Stimulated activated CD8-positive, alpha-beta memory T cell treated with anti-CD3 and anti-CD28 coated beads, Interleukin-12 subunit alpha, Interleukin-12 subunit beta, amount 100 ng/mL, for 24 hours (primary cell): Measurements from ENCODE around the gene DVL1.

ENCODE experiments used
- DNase-seq: peaks from one replicate; pipeline ENCODE4 v3.0.0-alpha.2; 2020; ENCODE audit errors: extremely low read depth

The DVL1 gene

DNA sequence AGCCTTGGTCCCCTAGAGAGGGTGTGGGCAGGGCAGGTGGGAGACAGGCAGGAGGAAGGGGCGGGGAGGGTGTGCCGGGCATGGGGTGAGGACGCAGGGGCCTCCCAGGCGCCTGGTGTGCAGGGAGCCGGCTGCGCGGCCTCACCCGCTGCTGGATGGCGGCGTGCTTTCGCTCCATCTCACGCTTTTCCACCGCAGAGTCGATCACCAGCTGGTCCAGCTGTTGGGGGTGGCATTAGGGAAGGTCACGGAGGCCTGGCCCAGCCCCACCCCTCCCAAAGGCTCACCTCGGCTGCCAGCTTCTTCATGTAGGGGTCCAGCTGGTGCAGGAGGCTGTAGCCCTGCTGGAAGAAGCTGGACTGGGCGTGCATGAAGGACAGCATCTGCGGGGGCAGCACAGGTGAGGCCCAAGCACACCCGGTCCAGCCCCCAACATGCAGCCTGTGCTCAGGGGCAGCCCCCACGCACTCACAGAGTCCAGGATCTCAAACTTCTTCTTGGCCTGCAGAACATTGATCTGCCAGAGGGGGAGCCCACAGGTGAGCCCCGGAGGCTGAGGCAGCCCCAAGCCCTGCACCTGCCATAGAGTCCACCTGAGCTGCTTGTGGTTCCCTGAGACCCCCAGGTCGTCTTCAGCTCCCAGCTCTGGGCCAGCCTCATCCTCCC lies 49.4 kb downstream of the DVL1 start:
- no peak for DNase-seq

DNA sequence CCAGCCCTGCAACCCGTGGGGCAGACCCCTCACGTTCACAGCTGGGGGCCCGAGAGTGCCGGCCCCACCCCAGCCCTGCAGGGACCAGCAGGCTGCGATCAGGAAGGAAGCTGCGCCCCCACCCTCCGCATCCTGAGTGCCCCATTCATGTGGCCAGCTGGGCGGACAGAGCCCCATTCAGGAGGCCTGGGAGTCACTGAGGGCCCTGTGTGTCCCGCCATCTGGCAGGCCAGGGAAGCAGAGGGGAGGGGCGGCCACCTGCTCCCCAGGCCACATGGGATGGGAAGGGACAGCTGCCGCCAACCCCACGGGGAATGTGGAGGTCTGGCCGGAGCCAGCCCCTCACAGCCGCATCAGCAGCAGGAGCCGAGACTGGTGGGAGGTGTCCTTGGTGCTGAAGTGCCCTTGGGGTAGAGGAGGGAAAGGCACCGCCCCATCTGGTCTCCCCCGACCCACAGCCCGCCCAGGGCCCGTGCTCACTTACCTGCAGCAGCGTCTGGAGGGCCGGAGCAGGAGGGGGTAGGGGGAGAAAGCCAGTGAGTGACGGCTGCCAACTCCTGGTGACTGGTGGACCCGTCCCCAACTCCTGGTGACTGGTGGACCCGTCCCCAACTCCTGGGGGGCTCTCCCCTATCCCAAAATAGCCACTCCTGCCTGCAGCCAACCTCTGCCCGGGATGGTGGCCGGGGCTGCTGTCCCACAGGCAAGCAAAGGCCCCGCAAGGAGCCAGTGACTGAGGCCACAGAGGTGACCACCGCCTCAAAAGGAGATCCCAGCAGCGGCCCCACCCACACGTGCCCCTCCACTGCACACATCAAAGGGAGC lies 50.1 kb downstream of the DVL1 start:
- DNase-seq = no peak

DNA sequence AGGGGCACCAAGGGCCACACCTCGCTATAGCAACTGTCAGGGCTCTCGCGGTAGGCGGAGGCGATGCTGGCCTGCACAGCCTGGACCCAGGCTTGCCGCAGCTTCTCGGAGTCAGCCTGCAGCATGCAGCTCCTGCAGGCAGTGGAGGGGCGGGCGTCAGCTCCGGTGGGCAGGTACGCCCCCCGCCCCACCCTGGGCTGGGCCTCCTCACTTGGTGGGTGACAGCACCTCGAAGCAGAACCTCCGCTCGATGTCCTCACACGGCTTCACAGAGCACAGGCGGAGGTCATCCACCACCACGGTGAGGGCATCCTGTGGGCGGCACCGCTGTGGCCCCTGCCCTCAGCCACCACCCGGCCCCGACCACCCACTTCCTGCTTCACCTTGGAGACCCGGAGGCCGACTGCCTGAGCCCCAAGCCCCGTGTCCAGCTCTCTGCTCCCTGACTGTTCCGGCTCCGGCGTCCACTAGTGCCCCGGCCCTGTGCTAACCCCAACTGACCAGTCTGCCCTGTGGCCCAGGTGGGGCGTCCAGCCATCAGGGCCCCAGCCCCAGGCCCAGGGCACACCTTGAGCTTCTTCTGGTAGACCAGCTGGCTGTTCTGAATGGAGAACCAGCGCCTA lies 51.3 kb downstream of the DVL1 start:
- no peak for DNase-seq

- DNase-seq = no peak
Observed at GRCh38 chr1:1296070-1297061, 52.9 kb downstream of the DVL1 start.

DNA sequence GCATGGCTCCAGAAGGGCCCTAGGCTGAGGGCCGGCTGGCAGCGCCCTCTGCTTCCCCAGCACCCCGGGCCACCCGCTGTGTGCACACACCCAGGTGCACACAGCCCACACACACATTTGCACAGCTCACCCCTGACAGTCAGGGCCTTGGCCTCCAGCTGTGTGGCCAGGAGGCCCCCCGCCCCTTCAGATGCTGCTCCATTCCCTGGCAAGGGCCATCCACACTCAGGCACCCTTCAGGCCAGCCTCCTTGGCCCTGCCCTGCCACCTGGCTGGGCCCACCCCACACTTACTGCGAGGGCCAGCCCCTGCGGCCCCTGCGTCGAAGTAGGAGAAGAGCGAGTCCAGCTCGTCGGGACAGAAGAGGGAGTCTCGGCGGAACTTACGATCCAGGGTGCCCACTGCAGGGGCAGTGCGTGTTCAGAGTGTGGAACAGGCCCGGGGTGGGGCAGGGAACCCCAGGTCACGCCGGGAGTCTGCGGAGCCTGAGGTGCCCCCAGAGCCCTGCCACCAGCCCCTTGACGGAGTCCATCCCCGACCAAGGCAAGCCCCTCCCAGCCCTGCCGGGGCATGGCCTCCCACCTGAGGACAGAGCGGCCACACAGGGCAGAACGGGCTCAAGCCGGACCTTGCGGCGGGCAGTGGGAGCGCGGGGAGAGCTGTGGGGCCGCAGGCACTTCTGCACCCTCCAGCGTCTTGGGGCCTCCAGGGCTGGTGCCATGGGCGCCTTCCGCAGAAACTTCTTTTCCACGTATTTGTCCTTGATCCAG lies 53.9 kb downstream of the DVL1 start:
- DNase-seq = no peak

DNA sequence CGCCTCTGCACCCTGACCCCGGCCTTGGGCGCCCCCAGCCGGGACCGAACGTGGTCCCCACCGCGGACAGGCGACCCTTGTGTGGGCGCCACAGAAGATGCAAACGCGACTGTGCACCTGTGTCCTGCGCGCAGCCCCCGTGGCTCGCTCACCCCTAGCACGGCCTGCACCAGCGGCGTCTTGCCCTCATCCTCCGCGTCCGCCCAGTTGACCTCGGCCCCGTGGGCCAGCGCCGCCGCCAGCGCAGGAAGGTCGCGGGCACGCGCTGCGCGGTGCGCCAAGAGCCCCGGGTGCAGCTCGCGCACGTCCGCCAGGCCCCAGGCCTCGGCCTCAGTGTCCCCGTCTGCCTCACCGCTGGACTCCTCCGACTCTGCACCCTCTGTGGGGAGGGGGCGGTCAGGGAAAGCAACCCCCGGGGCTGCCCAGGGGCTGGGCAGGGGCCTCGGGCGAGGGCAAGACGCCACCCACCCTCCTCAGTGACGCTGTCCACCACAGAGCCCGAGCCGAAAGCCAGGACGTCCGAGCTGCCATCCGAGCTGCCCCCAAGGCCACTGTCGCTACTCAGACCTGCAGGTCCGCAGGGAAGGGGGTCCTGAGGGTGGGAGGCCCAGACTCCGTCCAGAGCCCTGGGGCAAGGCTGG lies 54.8 kb downstream of the DVL1 start:
- no peak for DNase-seq

DNA sequence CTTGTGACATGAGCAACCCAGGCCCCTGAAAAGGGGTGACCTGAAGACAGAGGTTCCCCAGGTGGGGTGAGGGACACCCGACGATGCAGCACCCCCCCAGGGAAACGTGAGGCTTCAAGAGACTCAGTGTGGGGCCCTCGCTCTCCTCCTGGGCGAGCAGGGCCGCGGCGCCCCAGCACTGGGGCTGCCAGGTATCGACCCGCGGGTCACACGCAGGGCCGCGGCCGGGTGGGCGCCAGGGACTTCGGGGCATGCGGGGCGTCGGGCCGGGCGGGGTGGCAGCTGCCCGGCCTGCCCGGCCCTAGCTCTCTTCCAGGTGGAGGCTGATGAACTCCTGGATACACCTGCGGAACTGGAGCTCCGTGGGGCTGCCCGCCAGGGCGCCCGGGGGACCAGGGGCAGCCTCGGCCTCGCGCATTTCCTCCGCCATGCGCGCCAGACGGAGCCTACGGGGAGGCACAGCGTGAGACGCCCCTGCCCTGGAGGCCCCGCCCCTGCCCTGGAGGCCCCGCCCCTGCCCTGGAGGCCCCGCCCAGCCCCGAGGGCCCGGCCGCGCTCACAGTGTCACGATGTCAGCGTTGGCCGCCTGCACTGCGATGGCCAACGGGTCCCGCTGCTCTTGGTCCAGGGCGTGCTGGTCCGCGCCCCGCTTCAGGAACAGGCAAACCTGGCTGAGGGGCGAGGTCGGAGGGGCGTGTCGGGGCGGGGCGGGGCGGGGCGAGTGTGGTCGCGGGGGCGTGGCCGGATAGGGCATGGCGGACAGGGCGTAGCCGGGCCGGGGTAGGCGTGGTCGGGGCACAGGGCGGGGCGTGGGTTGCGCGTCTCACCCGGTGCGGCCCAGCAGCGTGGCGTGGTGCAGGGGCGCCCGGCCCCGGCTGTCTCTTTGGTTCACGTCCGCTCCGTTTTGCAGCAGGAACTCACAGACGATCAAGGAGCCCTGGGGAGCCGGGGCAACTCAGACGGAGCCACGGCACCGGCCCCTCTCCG lies 55.7 kb downstream of the DVL1 start:
- DNase-seq = no peak

DNA sequence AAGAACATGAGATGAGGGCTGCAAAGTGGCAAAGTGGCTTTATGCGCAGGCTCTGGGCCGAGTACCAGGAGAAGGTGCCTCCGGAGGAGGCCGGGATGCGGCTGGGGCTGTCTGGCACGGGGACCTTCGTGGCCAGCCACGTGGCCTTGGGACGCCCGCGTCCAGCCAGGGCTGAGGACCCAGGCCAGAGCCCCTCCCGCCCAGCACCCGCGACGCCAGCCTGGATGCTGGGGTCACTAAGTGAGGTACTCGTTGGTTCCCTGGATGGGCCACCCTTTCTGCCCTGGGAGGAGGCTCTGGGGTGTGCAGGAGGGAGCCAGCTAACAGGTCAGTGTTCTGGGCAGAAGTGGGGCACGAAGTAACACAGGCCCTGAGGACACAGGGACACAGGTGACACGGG lies 56.4 kb downstream of the DVL1 start:
- DNase-seq = no peak

GRCh38 chr1:1292442-1292779 lies 56.8 kb downstream of the DVL1 start:
- DNase-seq = no peak

DNA sequence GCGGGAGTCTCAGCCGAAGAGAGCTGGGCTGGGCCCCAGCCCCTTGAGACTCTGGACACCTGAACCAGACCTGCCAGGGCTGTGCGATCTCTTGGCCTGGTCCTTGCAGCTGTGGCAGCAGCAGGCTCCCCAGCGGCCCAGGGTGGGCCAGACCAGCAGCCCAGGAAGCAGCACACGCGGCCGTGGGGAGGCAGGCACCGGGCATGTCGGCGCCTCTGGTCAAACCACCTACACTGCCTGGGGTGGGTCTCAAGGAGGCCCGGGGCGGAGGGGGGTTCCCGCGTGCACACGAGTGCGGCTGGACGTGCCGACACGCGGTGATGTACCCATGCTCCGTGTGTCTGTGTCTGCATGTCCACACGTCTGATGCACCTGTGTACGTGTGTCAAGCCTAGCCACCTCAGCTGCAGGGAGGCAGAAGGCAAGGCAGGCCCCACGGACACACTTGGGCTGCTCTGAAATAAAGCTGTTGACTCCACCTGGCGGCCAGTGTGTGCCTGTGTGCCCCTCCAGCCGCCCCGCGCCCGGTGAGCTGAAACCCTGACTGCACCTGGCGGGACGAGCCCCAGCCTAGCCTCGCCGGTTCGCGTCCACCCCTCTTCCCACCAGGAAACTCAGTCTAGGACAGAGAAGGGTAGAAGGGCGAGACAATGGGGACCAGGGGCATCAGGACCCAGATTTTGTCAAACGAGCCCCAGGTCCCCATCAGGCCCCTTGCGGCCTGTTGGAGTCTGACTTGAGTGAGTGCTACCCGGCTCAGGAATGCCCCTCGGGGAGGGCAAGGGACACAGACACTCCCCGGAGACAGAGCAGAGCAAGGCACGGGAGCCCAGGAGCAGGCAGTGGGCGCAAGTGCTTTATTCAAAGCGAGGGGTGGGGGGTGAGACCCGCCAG lies 57.4 kb downstream of the DVL1 start:
- no peak for DNase-seq

GRCh38 chr1:1291023-1291528 lies 58.1 kb downstream of the DVL1 start:
- no peak for DNase-seq

DNA sequence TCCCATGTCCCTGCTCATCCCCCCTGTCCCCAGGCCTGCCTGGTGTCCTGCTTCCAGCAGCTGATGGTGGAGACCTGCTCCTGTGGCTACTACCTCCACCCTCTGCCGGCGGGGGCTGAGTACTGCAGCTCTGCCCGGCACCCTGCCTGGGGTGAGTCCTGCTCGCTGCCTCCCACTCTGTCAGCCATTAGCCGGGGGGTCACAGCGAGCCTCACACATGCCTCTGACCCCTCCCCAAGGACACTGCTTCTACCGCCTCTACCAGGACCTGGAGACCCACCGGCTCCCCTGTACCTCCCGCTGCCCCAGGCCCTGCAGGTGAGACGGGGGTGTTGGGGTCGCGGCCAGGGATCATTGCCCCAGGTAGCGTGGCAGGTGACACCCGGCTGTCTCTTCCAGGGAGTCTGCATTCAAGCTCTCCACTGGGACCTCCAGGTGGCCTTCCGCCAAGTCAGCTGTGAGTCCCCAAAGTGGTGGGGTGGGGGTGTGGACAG lies 58.9 kb downstream of the DVL1 start:
- DNase-seq = no peak

DNA sequence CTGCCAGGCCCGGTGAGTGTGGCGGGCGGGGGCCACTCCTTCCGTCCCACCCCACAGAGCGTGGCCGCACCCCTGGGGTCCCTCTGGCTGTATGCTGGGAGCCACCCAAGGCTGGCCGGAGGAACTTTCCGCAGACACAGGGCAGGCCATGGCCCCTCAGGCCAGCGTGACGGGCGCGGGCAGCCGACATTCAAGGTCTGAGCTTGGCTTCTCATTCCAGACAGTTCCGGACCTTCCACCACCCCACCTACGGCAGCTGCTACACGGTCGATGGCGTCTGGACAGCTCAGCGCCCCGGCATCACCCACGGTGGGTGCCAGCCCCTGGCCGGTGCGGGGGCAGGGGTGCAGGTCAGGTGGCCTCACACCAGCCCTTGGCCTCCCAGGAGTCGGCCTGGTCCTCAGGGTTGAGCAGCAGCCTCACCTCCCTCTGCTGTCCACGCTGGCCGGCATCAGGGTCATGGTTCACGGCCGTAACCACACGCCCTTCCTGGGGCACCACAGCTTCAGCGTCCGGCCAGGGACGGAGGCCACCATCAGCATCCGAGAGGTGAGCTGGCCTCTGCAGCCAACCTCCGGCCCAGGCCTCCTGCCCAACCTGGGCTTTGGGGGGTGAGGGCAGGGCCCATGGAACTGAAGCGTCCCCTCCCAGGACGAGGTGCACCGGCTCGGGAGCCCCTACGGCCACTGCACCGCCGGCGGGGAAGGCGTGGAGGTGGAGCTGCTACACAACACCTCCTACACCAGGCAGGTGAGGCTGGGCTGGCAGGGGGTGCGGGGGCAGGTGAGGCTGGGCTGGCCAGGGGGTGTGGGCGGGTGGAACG lies 61.7 kb downstream of the DVL1 start:
- DNase-seq = no peak

DNA sequence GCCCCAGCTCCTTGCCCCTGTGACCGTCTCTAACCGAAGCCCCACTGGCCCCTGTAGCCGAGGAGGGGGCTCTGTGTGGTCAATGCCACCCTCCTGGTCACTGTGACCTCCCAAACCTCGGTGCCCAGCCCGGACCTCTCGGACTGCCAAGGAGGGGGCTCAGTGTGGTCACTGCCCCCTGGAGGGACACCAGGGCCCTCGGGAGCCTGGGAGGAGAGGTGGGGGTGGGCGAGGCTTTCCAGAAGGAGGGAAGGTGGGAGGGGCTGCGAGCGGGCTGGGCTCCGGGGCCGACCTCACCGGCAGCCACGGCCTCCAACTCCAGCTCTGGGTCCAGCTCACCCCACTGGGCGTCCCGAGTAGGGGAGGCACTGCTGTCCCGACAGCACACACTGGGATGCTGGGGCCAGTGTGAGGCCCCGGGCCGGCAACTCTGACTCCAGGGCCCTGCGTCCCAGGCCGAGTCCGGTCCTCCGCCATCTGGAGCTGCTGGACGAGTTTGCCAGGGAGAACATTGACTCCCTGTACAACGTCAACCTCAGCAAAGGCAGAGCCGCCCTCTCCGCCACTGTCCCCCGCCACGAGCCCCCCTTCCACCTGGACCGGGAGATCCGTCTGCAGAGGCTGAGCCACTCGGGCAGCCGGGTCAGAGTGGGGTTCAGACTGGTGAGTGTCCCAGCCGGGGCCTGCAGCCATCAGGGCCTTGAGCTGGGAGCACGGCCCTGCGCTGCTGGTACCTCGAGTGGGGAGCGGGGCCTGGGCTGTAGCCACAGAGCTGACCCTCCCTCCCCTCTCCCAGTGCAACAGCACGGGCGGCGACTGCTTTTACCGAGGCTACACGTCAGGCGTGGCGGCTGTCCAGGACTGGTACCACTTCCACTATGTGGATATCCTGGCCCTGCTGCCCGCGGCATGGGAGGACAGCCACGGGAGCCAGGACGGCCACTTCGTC lies 62.6 kb downstream of the DVL1 start:
- no peak for DNase-seq

DNA sequence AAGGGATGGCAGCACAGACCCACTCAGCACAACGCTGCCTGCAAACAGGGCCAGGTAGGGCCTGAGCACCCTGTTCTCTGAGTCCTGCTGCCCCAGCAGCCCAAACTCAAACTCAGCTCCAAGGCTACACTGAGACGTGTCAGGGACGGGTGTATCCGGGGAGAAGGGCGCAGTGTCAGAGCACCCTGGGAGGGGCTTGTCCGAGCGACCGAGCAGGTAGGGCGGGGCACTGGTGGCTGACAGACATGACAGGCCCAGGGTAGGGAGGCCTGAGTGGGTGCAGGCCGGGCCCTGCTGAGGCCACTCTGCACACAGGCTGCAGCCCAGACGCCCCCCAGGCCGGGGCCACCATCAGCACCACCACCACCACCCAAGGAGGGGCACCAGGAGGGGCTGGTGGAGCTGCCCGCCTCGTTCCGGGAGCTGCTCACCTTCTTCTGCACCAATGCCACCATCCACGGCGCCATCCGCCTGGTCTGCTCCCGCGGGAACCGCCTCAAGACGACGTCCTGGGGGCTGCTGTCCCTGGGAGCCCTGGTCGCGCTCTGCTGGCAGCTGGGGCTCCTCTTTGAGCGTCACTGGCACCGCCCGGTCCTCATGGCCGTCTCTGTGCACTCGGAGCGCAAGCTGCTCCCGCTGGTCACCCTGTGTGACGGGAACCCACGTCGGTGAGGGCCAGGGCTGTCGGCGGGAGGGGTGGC lies 63.5 kb downstream of the DVL1 start:
- DNase-seq = no peak
